ENCODE data around the gene ST3GAL2. TPM values are rescaled to one million over a fixed set of nuclear protein-coding genes. Genes with fewer than 3 reads are reported as not detected.
A peak's percentile ranks its signal among the peaks of the same experiment; 100 is the strongest.

ST3GAL2 gene
- total and polyA plus RNA-seq, 10 of the 15 experiments (the other 5 are each of a cell fraction or from before 2014, with no cell fraction given): 0.95 to 61.7 (median 25.9) TPM

DNA sequence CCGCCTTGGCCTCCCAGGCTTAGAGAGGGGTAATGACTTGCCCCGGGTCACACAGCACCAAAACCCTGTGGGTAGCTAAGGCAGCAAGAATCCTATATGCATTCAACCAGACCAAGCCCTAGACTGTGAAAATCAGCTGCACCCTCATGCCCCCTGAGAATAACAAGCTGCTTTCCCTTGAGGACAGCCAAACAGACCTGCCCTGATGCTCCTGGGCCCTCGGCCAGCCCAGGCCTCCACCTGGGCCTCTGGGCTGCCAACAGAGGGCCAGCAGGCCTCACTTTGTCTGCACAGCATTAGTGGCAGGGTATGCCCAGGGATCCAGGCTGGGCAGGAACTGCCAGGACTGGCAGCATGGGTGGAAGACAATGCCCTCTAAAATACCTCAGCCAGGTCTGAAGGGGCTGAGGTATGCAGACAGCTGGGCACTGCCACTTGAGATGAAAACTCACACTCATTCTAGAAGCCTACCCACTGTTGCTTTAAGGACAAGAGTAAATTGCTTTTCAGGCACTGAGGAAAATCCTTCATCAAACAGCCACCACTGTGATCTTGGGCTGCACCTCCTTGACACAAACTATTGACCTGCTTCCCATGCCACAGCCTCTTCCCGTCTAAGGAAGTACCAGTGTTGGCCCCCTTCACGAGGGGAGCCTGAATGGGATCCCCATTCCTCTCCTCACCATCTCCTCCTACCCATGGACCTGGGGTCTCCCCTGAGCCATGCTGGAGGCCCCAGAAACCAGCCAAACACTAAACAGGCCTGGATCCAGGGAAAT is 8.8 kb downstream of the ST3GAL2 start (continued):
- TF ChIP-seq PML (IDR thresholded peaks at IDR 0.05; ENCODE audit: low read length): no peak
- 0 out of 2 replicates have a peak, but pooled peaks have one; percentile 7 for TF ChIP-seq BCL11A (IDR thresholded peaks at IDR 0.05; ENCODE audit: low read depth, low read length)
- TF ChIP-seq, protein P1, sequence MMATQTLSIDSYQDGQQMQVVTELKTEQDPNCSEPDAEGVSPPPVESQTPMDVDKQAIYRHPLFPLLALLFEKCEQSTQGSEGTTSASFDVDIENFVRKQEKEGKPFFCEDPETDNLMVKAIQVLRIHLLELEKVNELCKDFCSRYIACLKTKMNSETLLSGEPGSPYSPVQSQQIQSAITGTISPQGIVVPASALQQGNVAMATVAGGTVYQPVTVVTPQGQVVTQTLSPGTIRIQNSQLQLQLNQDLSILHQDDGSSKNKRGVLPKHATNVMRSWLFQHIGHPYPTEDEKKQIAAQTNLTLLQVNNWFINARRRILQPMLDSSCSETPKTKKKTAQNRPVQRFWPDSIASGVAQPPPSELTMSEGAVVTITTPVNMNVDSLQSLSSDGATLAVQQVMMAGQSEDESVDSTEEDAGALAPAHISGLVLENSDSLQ (IDR thresholded peaks at IDR 0.05): no peak
- no peak for TF ChIP-seq CBX3 (IDR thresholded peaks at IDR 0.05; ENCODE audit: borderline replicate concordance, low read depth)
- no peak for TF ChIP-seq TAF1 (IDR thresholded peaks at IDR 0.05; ENCODE audit: borderline replicate concordance, low read depth, low read length)
- TF ChIP-seq BACH1 (IDR thresholded peaks at IDR 0.05; ENCODE audit: borderline replicate concordance): 0 out of 2 replicates have a peak, but pooled peaks have one; percentile 12
- TF ChIP-seq ZZZ3 (IDR thresholded peaks at IDR 0.05; ENCODE audit: control insufficient read depth, insufficient read length, low read depth): no peak
- peak; percentile 49 for TF ChIP-seq KLF5 (IDR thresholded peaks at IDR 0.05; ENCODE audit: partially characterized antibody)
- TF ChIP-seq, protein P2, sequence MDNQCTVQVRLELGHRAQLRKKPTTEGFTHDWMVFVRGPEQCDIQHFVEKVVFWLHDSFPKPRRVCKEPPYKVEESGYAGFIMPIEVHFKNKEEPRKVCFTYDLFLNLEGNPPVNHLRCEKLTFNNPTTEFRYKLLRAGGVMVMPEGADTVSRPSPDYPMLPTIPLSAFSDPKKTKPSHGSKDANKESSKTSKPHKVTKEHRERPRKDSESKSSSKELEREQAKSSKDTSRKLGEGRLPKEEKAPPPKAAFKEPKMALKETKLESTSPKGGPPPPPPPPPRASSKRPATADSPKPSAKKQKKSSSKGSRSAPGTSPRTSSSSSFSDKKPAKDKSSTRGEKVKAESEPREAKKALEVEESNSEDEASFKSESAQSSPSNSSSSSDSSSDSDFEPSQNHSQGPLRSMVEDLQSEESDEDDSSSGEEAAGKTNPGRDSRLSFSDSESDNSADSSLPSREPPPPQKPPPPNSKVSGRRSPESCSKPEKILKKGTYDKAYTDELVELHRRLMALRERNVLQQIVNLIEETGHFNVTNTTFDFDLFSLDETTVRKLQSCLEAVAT (IDR thresholded peaks at IDR 0.05): peak; percentile 32; the same call in 1 of the 2 replicates
- peak; percentile 86; the same call in 1 of the 2 replicates for TF ChIP-seq RB1 (IDR thresholded peaks at IDR 0.05; ENCODE audit: borderline replicate concordance)
- TF ChIP-seq HDGF (IDR thresholded peaks at IDR 0.05): 0 out of 2 replicates have a peak, but pooled peaks have one; percentile 43
- TF ChIP-seq ZNF207 (IDR thresholded peaks at IDR 0.05; ENCODE audit: borderline replicate concordance): 0 out of 2 replicates have a peak, but pooled peaks have one; percentile 21
- TF ChIP-seq, protein P3, sequence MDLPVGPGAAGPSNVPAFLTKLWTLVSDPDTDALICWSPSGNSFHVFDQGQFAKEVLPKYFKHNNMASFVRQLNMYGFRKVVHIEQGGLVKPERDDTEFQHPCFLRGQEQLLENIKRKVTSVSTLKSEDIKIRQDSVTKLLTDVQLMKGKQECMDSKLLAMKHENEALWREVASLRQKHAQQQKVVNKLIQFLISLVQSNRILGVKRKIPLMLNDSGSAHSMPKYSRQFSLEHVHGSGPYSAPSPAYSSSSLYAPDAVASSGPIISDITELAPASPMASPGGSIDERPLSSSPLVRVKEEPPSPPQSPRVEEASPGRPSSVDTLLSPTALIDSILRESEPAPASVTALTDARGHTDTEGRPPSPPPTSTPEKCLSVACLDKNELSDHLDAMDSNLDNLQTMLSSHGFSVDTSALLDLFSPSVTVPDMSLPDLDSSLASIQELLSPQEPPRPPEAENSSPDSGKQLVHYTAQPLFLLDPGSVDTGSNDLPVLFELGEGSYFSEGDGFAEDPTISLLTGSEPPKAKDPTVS (IDR thresholded peaks at IDR 0.05; ENCODE audit: low read depth, low read length): no peak
- peak; percentile 54; the same call in 1 of the 2 replicates for TF ChIP-seq DPF2 (IDR thresholded peaks at IDR 0.05)
- TF ChIP-seq ZNF622 (IDR thresholded peaks at IDR 0.05): no peak
- TF ChIP-seq HCFC1 (IDR thresholded peaks at IDR 0.05; ENCODE audit: low read length): no peak
- no peak for TF ChIP-seq ESRRA (IDR thresholded peaks at IDR 0.05; ENCODE audit: low read length)
- TF ChIP-seq BHLHE40 (IDR thresholded peaks at IDR 0.05; ENCODE audit: borderline replicate concordance in 1 of 2, low read depth in 2 of 2, low read length in 1 of 2): no peak; a peak in 2 of 4 replicates
- TF ChIP-seq RAD21 (IDR thresholded peaks at IDR 0.05; ENCODE audit: insufficient read depth, low read depth, low read length): no peak
- TF ChIP-seq SPI1 (IDR thresholded peaks at IDR 0.05; ENCODE audit: borderline replicate concordance, insufficient read depth, low read depth, low read length): no peak
- peak; percentile 95 for TF ChIP-seq MEF2B (IDR thresholded peaks at IDR 0.05; ENCODE audit: partially characterized antibody, poor library complexity, severe bottlenecking)
- no peak for TF ChIP-seq RUNX3 (IDR thresholded peaks at IDR 0.05; ENCODE audit: low read length)
- no peak for TF ChIP-seq FOXK2 (IDR thresholded peaks at IDR 0.05)
- no peak for TF ChIP-seq STAT3 (IDR thresholded peaks at IDR 0.05; ENCODE audit: low read depth, low read length)
- TF ChIP-seq KDM1A (IDR thresholded peaks at IDR 0.05; ENCODE audit: borderline replicate concordance): no peak

Measured in GM12878 (cell line).